GM23248 (cell line): ENCODE results near the gene FGA.

Source experiments
- EZH2 ChIP-seq: fragments of 200-600 bp; sonication (generic); IDR thresholded peaks from 2 replicates; pipeline ENCODE4 v1.6.1; 2018; ENCODE audit warnings: antibody characterized with exemption, mild to moderate bottlenecking; ENCODE audit not compliant: insufficient read depth, poor library complexity, severe bottlenecking
- EZH2phosphoT487 ChIP-seq: fragments of 200-600 bp; sonication (generic); IDR thresholded peaks from 2 replicates; pipeline ENCODE4 v1.6.1; 2018; ENCODE audit warnings: antibody characterized with exemption, moderate library complexity, mild to moderate bottlenecking, low read depth; ENCODE audit not compliant: insufficient read depth

DNA sequence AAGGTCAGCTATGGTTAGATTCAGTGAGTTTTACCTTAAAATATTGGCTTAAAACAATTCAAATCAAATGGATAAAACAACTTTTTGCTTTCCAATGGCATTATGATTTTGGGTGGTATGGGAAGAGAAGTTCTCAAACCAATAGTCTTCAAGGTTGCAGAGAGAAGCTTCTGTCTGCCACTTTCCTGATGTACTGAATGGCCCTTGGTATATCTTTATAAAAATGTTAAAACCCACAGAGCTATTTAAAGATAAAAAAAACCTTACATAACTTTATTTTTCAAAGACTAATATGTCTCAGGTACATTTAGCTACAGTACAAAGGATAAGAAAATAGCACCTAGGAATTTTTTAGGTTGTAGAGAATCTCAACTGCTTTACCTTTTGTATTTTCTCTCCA is 6.9 kb downstream of the FGA start:
- TF ChIP-seq EZH2 (no peak), EZH2phosphoT487 (no peak)
